ENCODE measurements around the gene CYP19A1.
"Not testable (repeated sequence)": the region's sequence is repeated elsewhere in the genome, so short reads cannot be mapped to it uniquely, and the experiment has no call there.

The CYP19A1 gene

GRCh38 chr15:51190424-51191068 is 147.8 kb downstream of the CYP19A1 start:
- in situ Hi-C loops (cut with MboI; ENCODE audit: low sequenced_read_pairs) = no loop called here

GRCh38 chr15:51189669-51190385 is 148.6 kb downstream of the CYP19A1 start:
- in situ Hi-C loops (cut with MboI; ENCODE audit: low sequenced_read_pairs) = no loop called here

GRCh38 chr15:51188791-51189190 is 149.6 kb downstream of the CYP19A1 start:
- in situ Hi-C loops (cut with MboI; ENCODE audit: low sequenced_read_pairs) = not testable (repeated sequence)

GRCh38 chr15:51186891-51187290 is 151.5 kb downstream of the CYP19A1 start:
- in situ Hi-C loops (cut with MboI; ENCODE audit: low sequenced_read_pairs) = no loop called here

- in situ Hi-C loops (cut with MboI; ENCODE audit: low sequenced_read_pairs) = no loop called here
Measured at GRCh38 chr15:51186181-51186705, 152.2 kb downstream of the CYP19A1 start.

GRCh38 chr15:51185213-51186159 is 152.9 kb downstream of the CYP19A1 start:
- in situ Hi-C loops (cut with MboI; ENCODE audit: low sequenced_read_pairs) = no loop called here

- in situ Hi-C loops (cut with MboI; ENCODE audit: low sequenced_read_pairs) = no loop called here
Measured at GRCh38 chr15:51184627-51185026, 153.8 kb downstream of the CYP19A1 start.

- in situ Hi-C loops (cut with MboI; ENCODE audit: low sequenced_read_pairs) = no loop called here
Measured at GRCh38 chr15:51183076-51183475, 155.3 kb downstream of the CYP19A1 start.

- in situ Hi-C loops (cut with MboI; ENCODE audit: low sequenced_read_pairs) = no loop called here
Measured at GRCh38 chr15:51181905-51182304, 156.5 kb downstream of the CYP19A1 start.

GRCh38 chr15:51181221-51181620 is 157.2 kb downstream of the CYP19A1 start:
- in situ Hi-C loops (cut with MboI; ENCODE audit: low sequenced_read_pairs) = no loop called here

- in situ Hi-C loops (cut with MboI; ENCODE audit: low sequenced_read_pairs) = no loop called here
Measured at GRCh38 chr15:51180534-51180933, 157.9 kb downstream of the CYP19A1 start.

GRCh38 chr15:51180011-51180410 is 158.4 kb downstream of the CYP19A1 start:
- in situ Hi-C loops (cut with MboI; ENCODE audit: low sequenced_read_pairs) = no loop called here

GRCh38 chr15:51172193-51172592 is 166.2 kb downstream of the CYP19A1 start:
- in situ Hi-C loops (cut with MboI; ENCODE audit: low sequenced_read_pairs) = no loop called here

GRCh38 chr15:51171634-51171932 is 166.8 kb downstream of the CYP19A1 start:
- in situ Hi-C loops (cut with MboI; ENCODE audit: low sequenced_read_pairs) = no loop called here

GRCh38 chr15:51170882-51171633 is 167.3 kb downstream of the CYP19A1 start:
- in situ Hi-C loops (cut with MboI; ENCODE audit: low sequenced_read_pairs) = no loop called here

- in situ Hi-C loops (cut with MboI; ENCODE audit: low sequenced_read_pairs) = loop anchor here (10.0 kb wide), 1 partner anchor 226 kb away; no protein-coding TSS in a partner anchor
Measured at GRCh38 chr15:51168700-51169099, 169.7 kb downstream of the CYP19A1 start.

- in situ Hi-C loops (cut with MboI; ENCODE audit: low sequenced_read_pairs) = loop anchor here (10.0 kb wide), 1 partner anchor 231 kb away; no protein-coding TSS in a partner anchor
Measured at GRCh38 chr15:51163843-51164242, 174.6 kb downstream of the CYP19A1 start.

- in situ Hi-C loops (cut with MboI; ENCODE audit: low sequenced_read_pairs) = loop anchor here (10.0 kb wide), 1 partner anchor 232 kb away; no protein-coding TSS in a partner anchor
Measured at GRCh38 chr15:51162865-51163762, 175.3 kb downstream of the CYP19A1 start.

GRCh38 chr15:51161491-51162220 is 176.7 kb downstream of the CYP19A1 start:
- in situ Hi-C loops (cut with MboI; ENCODE audit: low sequenced_read_pairs) = loop anchor here (10.0 kb wide), 1 partner anchor 233 kb away; no protein-coding TSS in a partner anchor

Measured in HL-60/S4 (cell line).